Transverse colon (tissue), 4 donors: ENCODE results near the gene CCDC51. TPM values are rescaled to one million over a fixed set of nuclear protein-coding genes. Genes with fewer than 3 reads are reported as not detected.
"Not testable (repeated sequence)": the region's sequence is repeated elsewhere in the genome, so short reads cannot be mapped to it uniquely, and the experiment has no call there.

ENCODE experiments used
- DNase-seq: peaks from one replicate; pipeline ENCODE4 v3.0.0-alpha.2; 2019
- H3K27ac ChIP-seq, 4 donors: fragments of 200-600 bp; sonication (generic); 2 replicates each; pipeline ENCODE4 v1.5.1; 2016 to 2018; ENCODE audit warnings: inconsistent platforms in 4 of 4
- H3K27me3 ChIP-seq: fragments of 200-600 bp; sonication (generic); 2 replicates; pipeline ENCODE4 v1.5.1; 2017; ENCODE audit warnings: inconsistent platforms
- H3K36me3 ChIP-seq, 4 donors: fragments of 200-600 bp; sonication (generic); 2 replicates each; pipeline ENCODE4 v1.5.1; 2017 to 2019; ENCODE audit warnings: inconsistent platforms in 4 of 4
- H3K4me1 ChIP-seq, 4 donors: fragments of 200-600 bp; sonication (generic); 2 replicates each; pipeline ENCODE4 v1.5.1; 2017 to 2020; ENCODE audit warnings: inconsistent platforms in 4 of 4
- H3K4me3 ChIP-seq, 4 donors: fragments of 200-600 bp; sonication (generic); 1 replicate in 1 of 4; 2 replicates in 3 of 4; pipeline versions ENCODE4 v1.5.1 to v1.6.1; 2017 to 2019; ENCODE audit warnings: inconsistent platforms in 4 of 4
- H3K9me3 ChIP-seq, 2 donors: fragments of 200-600 bp; sonication (generic); 2 replicates each; pipeline ENCODE4 v1.5.1; 2017 to 2019; ENCODE audit warnings: inconsistent platforms in 2 of 2
- CTCF ChIP-seq, 5 experiments: fragments of 200-600 bp in 3 of 5; fragments of 450-650 bp in 2 of 5; sonication (generic) in 3 of 5; IDR thresholded peaks; 1 replicate in 2 of 5; 2 replicates in 3 of 5; pipeline ENCODE4 v1.5.1; 2016 to 2017; ENCODE audit warnings: antibody characterized with exemption in 5 of 5, inconsistent platforms in 3 of 5, mild to moderate bottlenecking in 2 of 5, moderate library complexity in 1 of 5
- EP300 ChIP-seq: sonication (generic); formaldehyde crosslinking; IDR thresholded peaks from one replicate; pipeline ENCODE4 v1.6.1; 2017; ENCODE audit warnings: antibody characterized with exemption, low read depth
- POLR2A ChIP-seq: fragments of 450-650 bp; IDR thresholded peaks from one replicate; pipeline ENCODE4 v1.6.1; 2016; ENCODE audit warnings: antibody characterized with exemption, mild to moderate bottlenecking, moderate library complexity
- POLR2AphosphoS5 ChIP-seq, 3 donors: sonication (generic); formaldehyde crosslinking; IDR thresholded peaks; one replicate each; pipeline ENCODE4 v1.6.1; 2016; ENCODE audit warnings: antibody characterized with exemption in 3 of 3
- WGBS, 2 donors: methylation state at CpG; one replicate each; pipeline ENCODE4 v1.1.5; 2018; ENCODE audit warnings: low coverage in 1 of 2; 5-methylcytosine and 5-hydroxymethylcytosine counted together
- in situ Hi-C, 4 donors: fragments of 200-750 bp; cut with MboI; loops; one replicate each; pipeline versions ENCODE4 v1.15.0 to v1.15.1; 2017; ENCODE audit warnings: low sequenced_read_pairs in 3 of 4, low pct_ligation_motif_present in 1 of 4, low pct_unique_long_range_greater_than_20kb in 1 of 4
- intact Hi-C: fragments of 100-400 bp; cut with DNase I; formaldehyde crosslinking; loops from one replicate; pipeline ENCODE4 v1.15.1; 2023; ENCODE audit warnings: low total_unique reads
- total RNA-seq, 4 donors: library from RNA; depleted of rRNA; stranded (reverse); fragments of >200 nt; gene quantifications; one replicate each; pipeline ENCODE4 v1.1.0, GENCODE V29; 2016

Gene CCDC51
- total RNA-seq, 4 donors from 2014 or later: 2.8 to 14.1 (median 8.2) TPM

GRCh38 chr3:48475188-48475587 is 35.3 kb upstream of the CCDC51 start:
- Histone ChIP-seq H3K9me3 (no peaks in the 10 kb centered on the region), H3K4me1 (peaks cover 24 to 31% (median 28%) of the 10 kb centered on the region in 4 donors), H3K36me3 (no peaks in the 10 kb centered on the region), H3K27me3 (no peaks in the 10 kb centered on the region), H3K27ac (no peak overlapping the region), H3K4me3 (no peak overlapping the region)
- TF ChIP-seq CTCF (IDR thresholded peaks at IDR 0.05): no peak
- no peak for TF ChIP-seq EP300
- no peak for TF ChIP-seq POLR2AphosphoS5 (IDR thresholded peaks at IDR 0.05)
- no peak for TF ChIP-seq POLR2A
- in situ Hi-C loops: no loop called here
- intact Hi-C loops: no loop called here
- DNase-seq: no peak
- 91 to 92% methylated on average over 7 to 11 of the region's 11 CpGs for WGBS, 2 donors

DNA sequence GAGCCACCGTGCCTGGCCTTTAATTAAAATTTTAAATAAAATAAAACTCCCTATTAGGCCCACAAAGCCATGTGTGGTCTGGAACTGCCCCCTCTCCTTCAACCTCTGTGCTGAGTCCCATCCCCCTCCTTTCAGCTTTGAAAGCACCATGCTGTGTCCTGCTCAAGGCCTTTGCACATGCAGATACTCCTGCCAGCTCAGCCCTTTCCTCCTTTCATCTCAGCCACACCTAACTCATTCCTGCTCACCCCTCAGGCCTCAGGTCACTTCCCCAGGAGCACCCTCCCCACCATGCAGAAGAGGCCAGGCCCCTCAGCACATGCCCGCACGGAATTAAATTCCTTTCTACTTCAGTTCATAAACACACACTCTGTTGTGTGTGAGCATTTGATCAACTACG is 34.7 kb upstream of the CCDC51 start:
- Histone ChIP-seq H3K27me3 (no peaks in the 10 kb centered on the region), H3K4me3 (no peak overlapping the region), H3K9me3 (no peaks in the 10 kb centered on the region), H3K27ac (no peak overlapping the region), H3K36me3 (no peaks in the 10 kb centered on the region), H3K4me1 (peaks cover 30 to 36% (median 32%) of the 10 kb centered on the region in 4 donors)
- no peak for DNase-seq
- intact Hi-C loops (no loop called here), in situ Hi-C loops (no loop called here)
- WGBS, 2 donors: 76 to 79% methylated on average over 2 to 4 of the region's 4 CpGs
- TF ChIP-seq CTCF (IDR thresholded peaks at IDR 0.05): no peak

- Histone ChIP-seq H3K27ac (peak overlapping the region; percentile 94 to 97 (median 95)), H3K4me1 (peaks cover 31 to 42% (median 36%) of the 10 kb centered on the region in 4 donors)
- intact Hi-C loops, H3K4me3 ChIP-seq, DNase-seq, H3K36me3 ChIP-seq, in situ Hi-C loops, H3K27me3 ChIP-seq, H3K9me3 ChIP-seq: not testable (repeated sequence)
- 94 to 96% methylated on average over 4 of the region's 4 CpGs for WGBS, 2 donors
Measured at GRCh38 chr3:48474031-48474430, 34.1 kb upstream of the CCDC51 start.

GRCh38 chr3:48473617-48473952 is 33.7 kb upstream of the CCDC51 start:
- no peaks in the 10 kb centered on the region for H3K36me3 ChIP-seq
- in situ Hi-C loops (no loop called here), intact Hi-C loops (no loop called here)
- no peaks in the 10 kb centered on the region for H3K27me3 ChIP-seq
- peak overlapping the region; percentile 94 to 97 (median 95) for H3K27ac ChIP-seq
- H3K9me3 ChIP-seq: no peaks in the 10 kb centered on the region
- no peak for TF ChIP-seq EP300
- TF ChIP-seq POLR2A: no peak
- no peak for TF ChIP-seq POLR2AphosphoS5 (IDR thresholded peaks at IDR 0.05)
- no peak for TF ChIP-seq CTCF (IDR thresholded peaks at IDR 0.05)
- DNase-seq: no peak
- peaks cover 35 to 47% (median 39%) of the 10 kb centered on the region in 4 donors for H3K4me1 ChIP-seq
- WGBS, 2 donors: 69 to 73% methylated on average over 3 to 5 of the region's 5 CpGs
- H3K4me3 ChIP-seq: peak overlapping the region in 2 of 4 donors; percentile 50 to 81

GRCh38 chr3:48472923-48473616 is 33.2 kb upstream of the CCDC51 start:
- WGBS, 2 donors: 0 to 7% methylated on average over 1 to 14 of the region's 17 CpGs
- intact Hi-C loops: no loop called here
- peak overlapping the region; percentile 94 to 97 (median 95) for H3K27ac ChIP-seq
- H3K27me3 ChIP-seq: no peaks in the 10 kb centered on the region
- H3K4me3 ChIP-seq: peak overlapping the region; percentile 29 to 81 (median 62)
- TF ChIP-seq EP300 (no peak), POLR2A (peak; percentile 75), POLR2AphosphoS5 (IDR thresholded peaks at IDR 0.05) (peak; percentile 76 to 89 (median 88)), CTCF (IDR thresholded peaks at IDR 0.05) (peak; percentile 26 to 63 (median 38))
- peaks cover 40 to 52% (median 44%) of the 10 kb centered on the region in 4 donors for H3K4me1 ChIP-seq
- DNase-seq: peak; percentile 96
- in situ Hi-C loops: no loop called here
- H3K36me3 ChIP-seq: no peaks in the 10 kb centered on the region
- no peaks in the 10 kb centered on the region for H3K9me3 ChIP-seq
